HUES48 (cell line): ENCODE data around the gene ABCG1.

ENCODE experiments used
- H3K27ac ChIP-seq: one replicate; pipeline ENCODE4 v1.7.0; 2013; ENCODE audit warnings: low read depth, low read length, inconsistent platforms
- H3K27me3 ChIP-seq: 2 replicates; pipeline ENCODE4 v1.6.1; 2013; ENCODE audit warnings: mild to moderate bottlenecking, low read length; ENCODE audit not compliant: control insufficient read depth, insufficient read depth
- H3K36me3 ChIP-seq: 2 replicates; pipeline ENCODE4 v1.6.1; 2013; ENCODE audit warnings: low read length; ENCODE audit not compliant: control insufficient read depth, insufficient read depth
- H3K4me1 ChIP-seq: 2 replicates; pipeline ENCODE4 v1.6.1; 2013; ENCODE audit warnings: mild to moderate bottlenecking, low read length; ENCODE audit not compliant: control insufficient read depth, insufficient read depth
- H3K4me3 ChIP-seq: 2 replicates; pipeline ENCODE4 v1.5.1; 2013; ENCODE audit warnings: mild to moderate bottlenecking, low read depth, low read length
- H3K9ac ChIP-seq: 2 replicates; pipeline ENCODE4 v1.6.1; 2013; ENCODE audit warnings: mild to moderate bottlenecking, low read depth, low read length, moderate library complexity
- H3K9me3 ChIP-seq: 2 replicates; pipeline ENCODE4 v1.6.1; 2013; ENCODE audit warnings: low read length; ENCODE audit not compliant: control insufficient read depth, insufficient read depth

ABCG1 gene

GRCh38 chr21:42193721-42194120, 25.2 kb upstream of the ABCG1 start:
- H3K27me3 ChIP-seq: no peaks in the 10 kb centered on the region
- H3K36me3 ChIP-seq: no peaks in the 10 kb centered on the region
- no peaks in the 10 kb centered on the region for H3K9me3 ChIP-seq
- H3K9ac ChIP-seq: no peak overlapping the region
- no peak overlapping the region for H3K4me3 ChIP-seq
- H3K4me1 ChIP-seq: no peaks in the 10 kb centered on the region
- H3K27ac ChIP-seq: no peak overlapping the region

- H3K27ac ChIP-seq: no peak overlapping the region
Observed at GRCh38 chr21:42194863-42195262, 24.1 kb upstream of the ABCG1 start.

GRCh38 chr21:42195378-42196031, 23.4 kb upstream of the ABCG1 start:
- no peaks in the 10 kb centered on the region for H3K9me3 ChIP-seq
- H3K27me3 ChIP-seq: no peaks in the 10 kb centered on the region
- no peak overlapping the region for H3K4me3 ChIP-seq
- H3K36me3 ChIP-seq: no peaks in the 10 kb centered on the region
- no peak overlapping the region for H3K27ac ChIP-seq
- H3K4me1 ChIP-seq: no peaks in the 10 kb centered on the region
- no peak overlapping the region for H3K9ac ChIP-seq

More at GRCh38 chr21:42194863-42195262, 24.1 kb upstream of the ABCG1 start:
- Histone ChIP-seq H3K9me3 (no peaks in the 10 kb centered on the region), H3K4me1 (no peaks in the 10 kb centered on the region), H3K36me3 (no peaks in the 10 kb centered on the region), H3K27me3 (no peaks in the 10 kb centered on the region), H3K4me3 (no peak overlapping the region), H3K9ac (no peak overlapping the region)

GRCh38 chr21:42198929-42199867, 19.7 kb upstream of the ABCG1 start:
- Histone ChIP-seq H3K9ac (no peak overlapping the region), H3K4me3 (no peak overlapping the region), H3K4me1 (no peaks in the 10 kb centered on the region), H3K36me3 (no peaks in the 10 kb centered on the region), H3K27ac (no peak overlapping the region), H3K9me3 (no peaks in the 10 kb centered on the region), H3K27me3 (no peaks in the 10 kb centered on the region)

GRCh38 chr21:42199868-42200463, 19.0 kb upstream of the ABCG1 start:
- H3K4me1 ChIP-seq: no peaks in the 10 kb centered on the region
- H3K27ac ChIP-seq: no peak overlapping the region
- H3K4me3 ChIP-seq: no peak overlapping the region
- no peak overlapping the region for H3K9ac ChIP-seq
- H3K36me3 ChIP-seq: no peaks in the 10 kb centered on the region
- H3K27me3 ChIP-seq: no peaks in the 10 kb centered on the region
- H3K9me3 ChIP-seq: peaks cover under 1% of the 10 kb centered on the region; the same call in 1 of the 2 replicates

- H3K9ac ChIP-seq: no peak overlapping the region
Observed at GRCh38 chr21:42200906-42201614, 17.9 kb upstream of the ABCG1 start.

GRCh38 chr21:42201615-42202161, 17.3 kb upstream of the ABCG1 start:
- no peaks in the 10 kb centered on the region for H3K36me3 ChIP-seq
- no peak overlapping the region for H3K9ac ChIP-seq
- H3K9me3 ChIP-seq: peaks cover 2% of the 10 kb centered on the region; the same call in 1 of the 2 replicates
- H3K4me3 ChIP-seq: no peak overlapping the region
- H3K27ac ChIP-seq: no peak overlapping the region
- no peaks in the 10 kb centered on the region for H3K4me1 ChIP-seq
- no peaks in the 10 kb centered on the region for H3K27me3 ChIP-seq

More at GRCh38 chr21:42200906-42201614, 17.9 kb upstream of the ABCG1 start:
- no peaks in the 10 kb centered on the region for H3K27me3 ChIP-seq
- no peak overlapping the region for H3K27ac ChIP-seq
- H3K36me3 ChIP-seq: no peaks in the 10 kb centered on the region
- no peaks in the 10 kb centered on the region for H3K4me1 ChIP-seq
- peaks cover 2% of the 10 kb centered on the region; the same call in 1 of the 2 replicates for H3K9me3 ChIP-seq
- H3K4me3 ChIP-seq: no peak overlapping the region

GRCh38 chr21:42202321-42202720, 16.6 kb upstream of the ABCG1 start:
- Histone ChIP-seq H3K9ac (no peak overlapping the region), H3K27me3 (no peaks in the 10 kb centered on the region), H3K27ac (no peak overlapping the region), H3K36me3 (no peaks in the 10 kb centered on the region), H3K4me1 (no peaks in the 10 kb centered on the region), H3K9me3 (peaks cover 2% of the 10 kb centered on the region; the same call in 1 of the 2 replicates), H3K4me3 (no peak overlapping the region)

- Histone ChIP-seq H3K9me3 (peaks cover 2% of the 10 kb centered on the region; the same call in 1 of the 2 replicates), H3K27me3 (no peaks in the 10 kb centered on the region), H3K36me3 (no peaks in the 10 kb centered on the region), H3K4me3 (no peak overlapping the region), H3K4me1 (no peaks in the 10 kb centered on the region), H3K9ac (no peak overlapping the region), H3K27ac (no peak overlapping the region)
Observed at GRCh38 chr21:42203321-42203720, 15.6 kb upstream of the ABCG1 start.

- Histone ChIP-seq H3K9me3 (peaks cover 2% of the 10 kb centered on the region; the same call in 1 of the 2 replicates), H3K9ac (no peak overlapping the region), H3K27ac (no peak overlapping the region), H3K4me1 (peaks cover 1% of the 10 kb centered on the region; the same call in 1 of the 2 replicates), H3K4me3 (no peak overlapping the region), H3K27me3 (no peaks in the 10 kb centered on the region), H3K36me3 (no peaks in the 10 kb centered on the region)
Observed at GRCh38 chr21:42203936-42204335, 15.0 kb upstream of the ABCG1 start.
